ENCODE results near the gene MUC12.
"Not testable (repeated sequence)": the region's sequence is repeated elsewhere in the genome, so short reads cannot be mapped to it uniquely, and the experiment has no call there.

The MUC12 gene

DNA sequence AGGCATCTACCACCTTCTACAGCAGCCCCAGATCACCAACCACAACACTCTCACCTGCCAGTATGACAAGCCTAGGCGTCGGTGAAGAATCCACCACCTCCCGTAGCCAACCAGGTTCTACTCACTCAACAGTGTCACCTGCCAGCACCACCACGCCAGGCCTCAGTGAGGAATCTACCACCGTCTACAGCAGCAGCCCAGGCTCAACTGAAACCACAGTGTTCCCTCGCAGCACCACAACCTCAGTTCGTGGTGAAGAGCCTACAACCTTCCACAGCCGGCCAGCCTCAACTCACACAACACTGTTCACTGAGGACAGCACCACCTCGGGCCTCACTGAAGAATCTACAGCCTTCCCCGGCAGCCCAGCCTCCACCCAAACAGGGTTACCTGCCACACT is 29.2 kb downstream of the MUC12 start:
- DNase-seq = not testable (repeated sequence)

DNA sequence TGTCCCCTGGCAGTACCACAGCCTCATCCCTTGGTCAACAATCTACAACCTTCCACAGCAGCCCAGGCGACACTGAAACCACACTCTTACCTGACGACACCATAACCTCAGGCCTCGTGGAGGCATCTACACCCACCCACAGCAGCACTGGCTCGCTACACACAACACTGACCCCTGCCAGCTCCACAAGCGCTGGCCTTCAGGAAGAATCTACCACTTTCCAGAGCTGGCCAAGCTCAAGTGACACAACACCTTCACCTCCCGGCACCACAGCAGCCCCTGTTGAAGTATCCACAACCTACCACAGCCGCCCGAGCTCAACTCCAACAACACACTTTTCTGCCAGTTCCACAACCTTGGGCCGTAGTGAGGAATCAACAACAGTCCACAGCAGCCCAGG is 30.0 kb downstream of the MUC12 start:
- DNase-seq = not testable (repeated sequence)

DNA sequence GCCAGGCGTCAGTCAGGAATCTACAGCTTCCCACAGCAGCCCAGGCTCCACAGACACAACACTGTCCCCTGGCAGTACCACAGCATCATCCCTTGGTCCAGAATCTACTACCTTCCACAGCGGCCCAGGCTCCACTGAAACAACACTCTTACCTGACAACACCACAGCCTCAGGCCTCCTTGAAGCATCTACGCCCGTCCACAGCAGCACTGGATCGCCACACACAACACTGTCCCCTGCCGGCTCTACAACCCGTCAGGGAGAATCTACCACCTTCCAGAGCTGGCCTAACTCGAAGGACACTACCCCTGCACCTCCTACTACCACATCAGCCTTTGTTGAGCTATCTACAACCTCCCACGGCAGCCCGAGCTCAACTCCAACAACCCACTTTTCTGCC is 30.7 kb downstream of the MUC12 start:
- DNase-seq = not testable (repeated sequence)

DNA sequence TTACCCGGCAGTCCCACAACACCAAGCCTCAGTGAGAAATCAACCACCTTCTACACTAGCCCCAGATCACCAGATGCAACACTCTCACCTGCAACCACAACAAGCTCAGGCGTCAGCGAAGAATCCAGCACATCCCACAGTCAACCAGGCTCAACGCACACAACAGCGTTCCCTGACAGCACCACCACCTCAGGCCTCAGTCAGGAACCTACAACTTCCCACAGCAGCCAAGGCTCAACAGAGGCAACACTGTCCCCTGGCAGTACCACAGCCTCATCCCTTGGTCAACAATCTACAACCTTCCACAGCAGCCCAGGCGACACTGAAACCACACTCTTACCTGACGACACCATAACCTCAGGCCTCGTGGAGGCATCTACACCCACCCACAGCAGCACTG is 33.0 kb downstream of the MUC12 start:
- DNase-seq = not testable (repeated sequence)

DNA sequence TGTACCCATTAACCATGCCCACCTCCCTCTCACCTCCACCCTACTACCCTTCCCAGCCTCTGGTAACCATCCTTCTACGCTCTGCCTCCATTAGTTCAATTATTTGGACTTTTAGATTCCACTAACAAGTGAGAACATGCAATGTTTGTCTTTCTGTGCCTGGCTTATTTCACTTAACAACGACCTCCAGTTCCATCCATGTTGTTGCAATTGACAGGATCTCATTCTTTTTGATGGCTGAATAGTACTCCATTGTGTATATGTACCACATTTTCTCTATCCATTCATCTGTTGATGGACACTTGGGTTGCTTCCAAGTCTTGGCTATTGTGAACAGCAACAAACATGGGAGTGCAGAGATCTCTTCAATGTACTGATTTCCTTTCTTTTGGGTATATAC is 38.0 kb downstream of the MUC12 start:
- DNase-seq = not testable (repeated sequence)

DNA sequence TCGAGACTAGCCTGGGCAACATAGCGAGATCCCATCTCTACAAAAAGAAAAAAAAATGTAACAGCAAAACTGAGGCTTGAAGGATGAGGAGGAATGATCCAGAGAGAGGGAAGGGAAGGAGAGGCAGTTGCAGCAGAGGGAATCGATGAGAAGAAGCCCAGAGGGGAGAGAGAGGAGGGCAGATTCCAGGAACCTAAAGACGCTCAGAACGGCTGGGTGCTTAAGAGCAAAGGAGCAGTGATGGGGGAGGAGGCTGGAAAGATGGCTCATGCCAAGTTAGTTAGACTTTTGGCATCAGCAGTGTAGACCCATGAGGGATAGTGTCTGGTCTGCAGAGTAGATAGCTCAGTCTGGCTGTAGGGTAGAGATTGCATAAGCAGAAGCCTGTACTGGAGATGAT is 40.3 kb downstream of the MUC12 start:
- DNase-seq = no peak

DNA sequence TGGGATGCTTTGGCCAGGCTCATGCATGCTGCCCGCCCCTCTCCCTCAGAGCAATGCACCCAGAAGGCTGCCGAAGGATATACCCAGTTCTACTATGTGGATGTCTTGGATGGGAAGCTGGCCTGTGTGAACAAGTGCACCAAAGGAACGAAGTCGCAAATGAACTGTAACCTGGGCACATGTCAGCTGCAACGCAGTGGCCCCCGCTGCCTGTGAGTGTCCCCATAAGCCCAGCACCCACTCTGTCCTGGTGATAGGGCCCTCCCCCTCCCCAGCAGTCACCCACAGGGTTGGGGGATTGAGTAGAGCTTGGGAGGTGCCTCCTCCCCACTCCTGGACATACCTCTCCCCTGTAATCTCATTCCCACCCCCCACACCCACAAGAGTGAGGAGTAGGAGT is 43.6 kb downstream of the MUC12 start:
- DNase-seq = no peak

DNA sequence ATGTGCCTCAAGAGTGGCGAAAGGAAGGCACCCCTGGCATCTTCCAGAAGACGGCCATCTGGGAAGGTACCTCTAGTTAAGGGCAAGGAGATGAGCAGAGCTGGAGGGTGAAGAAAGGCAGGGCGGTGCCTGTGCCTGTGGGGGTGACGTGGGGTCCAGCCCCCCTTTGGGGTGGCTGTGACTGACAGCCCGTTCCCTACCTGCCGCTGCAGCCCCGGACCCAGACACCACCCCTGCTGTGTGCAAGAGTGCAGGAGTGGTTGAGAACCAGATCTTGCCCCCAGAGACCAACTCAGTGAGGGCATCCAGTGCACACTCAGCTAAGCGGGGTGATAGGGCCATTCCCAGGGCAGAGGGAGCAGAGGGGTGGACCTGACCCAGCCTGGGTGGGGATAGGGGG is 46.3 kb downstream of the MUC12 start:
- DNase-seq = no peak

DNA sequence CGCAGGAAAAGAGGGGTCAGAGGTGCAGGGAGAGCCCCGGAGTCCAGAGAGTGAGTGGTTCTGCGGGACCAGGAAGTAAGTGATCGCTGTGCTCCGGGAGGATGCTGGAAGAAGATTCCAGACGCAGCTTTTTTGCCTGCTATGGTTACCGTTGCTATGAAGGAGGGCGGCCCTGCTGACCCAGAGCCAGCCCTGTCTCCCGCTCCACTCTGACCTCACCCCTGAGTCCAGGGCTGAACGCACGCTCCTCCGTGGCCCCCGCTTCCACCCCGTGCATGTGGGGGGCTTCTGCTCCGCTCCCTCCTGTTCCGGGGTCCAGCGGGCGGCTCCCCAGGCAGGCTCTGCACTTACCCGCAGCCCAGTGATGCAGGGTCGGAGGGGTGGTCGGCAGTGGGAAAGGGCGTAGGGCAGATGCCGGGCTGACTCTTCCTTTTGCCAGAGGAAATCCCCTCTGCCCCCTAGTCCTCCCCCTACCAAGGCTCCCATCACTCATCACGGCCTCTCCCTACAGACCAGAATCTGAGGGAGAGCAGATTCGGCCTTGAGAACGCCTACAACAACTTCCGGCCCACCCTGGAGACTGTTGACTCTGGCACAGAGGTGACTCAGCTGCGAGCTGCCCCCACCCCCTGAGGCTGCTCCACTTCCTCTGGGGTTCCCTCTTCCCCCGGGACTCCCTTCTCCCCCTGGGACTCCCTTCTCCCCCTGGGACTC is 47.9 kb downstream of the MUC12 start:
- no peak for DNase-seq

DNA sequence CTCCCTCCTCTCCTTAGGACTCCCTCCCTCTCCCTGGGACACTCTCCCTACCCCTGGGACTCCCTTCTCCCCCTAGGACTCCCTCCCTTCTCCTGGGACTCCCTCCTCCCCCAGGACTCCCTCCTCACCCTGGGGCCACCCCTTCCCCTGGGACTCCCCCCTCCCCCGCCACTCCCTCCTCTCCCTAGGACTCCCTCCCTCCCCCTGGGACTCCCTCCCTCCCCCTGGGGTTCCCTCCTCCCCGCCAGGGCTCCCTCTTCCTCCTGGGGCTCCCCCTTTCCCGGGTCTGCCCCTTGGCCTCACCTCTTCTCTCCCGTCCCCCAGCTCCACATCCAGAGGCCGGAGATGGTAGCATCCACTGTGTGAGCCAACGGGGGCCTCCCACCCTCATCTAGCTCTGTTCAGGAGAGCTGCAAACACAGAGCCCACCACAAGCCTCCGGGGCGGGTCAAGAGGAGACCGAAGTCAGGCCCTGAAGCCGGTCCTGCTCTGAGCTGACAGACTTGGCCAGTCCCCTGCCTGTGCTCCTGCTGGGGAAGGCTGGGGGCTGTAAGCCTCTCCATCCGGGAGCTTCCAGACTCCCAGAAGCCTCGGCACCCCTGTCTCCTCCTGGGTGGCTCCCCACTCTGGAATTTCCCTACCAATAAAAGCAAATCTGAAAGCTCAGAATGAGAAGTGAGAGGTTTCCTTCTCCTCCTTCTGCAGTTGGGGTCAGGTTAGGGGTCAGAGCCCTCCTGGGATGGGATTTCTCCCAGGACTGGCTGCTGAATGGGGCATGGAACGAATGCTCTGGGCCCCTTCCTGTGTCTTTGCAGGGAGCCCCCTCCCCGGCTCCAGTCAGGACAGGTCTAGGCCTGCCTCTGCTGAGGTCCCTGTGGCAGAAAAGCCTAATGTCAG is 49.2 kb downstream of the MUC12 start:
- no peak for DNase-seq

DNA sequence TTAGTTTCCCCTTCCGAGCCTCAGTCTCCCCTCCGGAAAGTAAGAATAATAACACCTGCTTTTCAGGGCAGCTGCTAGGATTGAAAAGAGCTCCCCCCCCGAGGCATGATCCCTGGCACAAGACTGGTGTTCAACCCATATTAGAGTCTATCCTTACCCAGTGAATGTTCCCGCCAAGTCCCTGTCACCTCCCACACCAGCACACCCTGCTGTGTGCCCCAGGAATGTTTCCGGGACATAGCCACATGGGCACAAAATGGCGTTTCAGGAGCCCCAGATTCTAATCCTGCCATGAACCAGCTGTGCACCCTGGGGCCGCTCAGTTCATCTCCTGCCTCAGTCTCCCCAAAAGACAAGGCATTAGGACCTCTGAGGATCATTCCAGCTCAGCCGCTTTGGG is 51.1 kb downstream of the MUC12 start:
- DNase-seq = no peak

DNA sequence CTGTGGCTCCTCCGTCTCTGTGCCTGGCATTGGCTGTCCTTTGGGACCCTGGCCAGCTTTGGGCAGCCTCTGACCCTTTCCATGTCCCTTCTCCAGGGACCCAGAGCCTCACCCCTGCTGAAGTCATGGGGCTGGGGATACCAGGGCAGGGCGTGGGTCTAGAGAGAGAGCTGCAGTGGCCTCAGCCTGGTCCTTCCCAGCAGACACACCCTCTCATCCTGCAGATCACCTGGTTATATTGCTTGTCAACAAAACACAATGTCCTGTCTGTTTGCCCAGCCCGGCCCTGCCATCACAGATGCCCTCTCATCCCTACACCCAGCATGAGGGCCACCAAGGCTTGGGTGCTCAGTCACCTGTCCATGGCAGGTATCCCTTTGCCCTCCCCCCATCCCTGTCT is 52.3 kb downstream of the MUC12 start:
- DNase-seq = no peak

DNA sequence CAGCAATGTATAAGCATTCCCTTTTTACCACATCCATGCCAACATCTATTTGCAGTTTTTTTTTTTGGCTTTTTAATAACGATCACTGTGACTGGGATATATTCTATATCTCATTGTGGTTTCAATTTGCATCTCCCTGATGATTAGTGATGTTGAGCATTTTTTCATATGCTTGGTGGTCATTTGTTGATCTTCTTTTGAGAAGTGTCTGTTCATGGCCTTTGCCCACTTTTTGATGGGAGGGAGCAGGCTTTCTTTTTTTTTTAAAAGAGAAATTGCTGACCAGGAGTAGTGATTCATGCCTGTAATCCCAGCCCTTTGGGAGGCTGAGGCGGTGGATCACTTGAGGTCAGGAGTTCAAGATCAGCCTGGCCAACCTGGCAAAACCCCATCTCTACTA is 54.5 kb downstream of the MUC12 start:
- no peak for DNase-seq

DNA sequence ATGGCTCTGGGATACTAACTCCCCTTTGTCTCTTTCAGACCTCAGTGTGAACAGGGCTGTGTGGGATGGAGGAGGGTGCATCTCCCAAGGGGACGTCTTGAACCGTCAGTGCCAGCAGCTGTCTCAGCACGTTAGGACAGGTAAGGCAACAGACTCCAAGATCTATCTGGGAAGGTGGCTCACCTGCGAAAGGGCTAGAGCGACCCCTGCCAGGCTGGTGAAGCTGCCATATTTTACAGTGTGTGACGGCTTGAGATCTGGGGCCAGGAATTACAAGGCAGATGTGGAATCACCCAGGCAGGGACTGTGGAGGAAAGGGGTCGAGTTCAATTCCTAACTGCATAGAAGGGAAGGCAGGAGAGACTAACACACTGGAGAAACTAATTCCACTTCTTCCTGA is 61.7 kb downstream of the MUC12 start:
- no peak for DNase-seq

DNA sequence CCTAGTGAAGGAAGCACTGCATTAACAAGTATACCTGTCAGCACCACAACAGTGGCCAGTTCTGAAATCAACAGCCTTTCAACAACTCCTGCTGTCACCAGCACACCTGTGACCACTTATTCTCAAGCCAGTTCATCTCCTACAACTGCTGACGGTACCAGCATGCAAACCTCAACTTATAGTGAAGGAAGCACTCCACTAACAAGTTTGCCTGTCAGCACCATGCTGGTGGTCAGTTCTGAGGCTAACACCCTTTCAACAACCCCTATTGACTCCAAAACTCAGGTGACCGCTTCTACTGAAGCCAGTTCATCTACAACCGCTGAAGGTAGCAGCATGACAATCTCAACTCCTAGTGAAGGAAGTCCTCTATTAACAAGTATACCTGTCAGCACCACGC is 66.6 kb downstream of the MUC12 start:
- DNase-seq = no peak

DNA sequence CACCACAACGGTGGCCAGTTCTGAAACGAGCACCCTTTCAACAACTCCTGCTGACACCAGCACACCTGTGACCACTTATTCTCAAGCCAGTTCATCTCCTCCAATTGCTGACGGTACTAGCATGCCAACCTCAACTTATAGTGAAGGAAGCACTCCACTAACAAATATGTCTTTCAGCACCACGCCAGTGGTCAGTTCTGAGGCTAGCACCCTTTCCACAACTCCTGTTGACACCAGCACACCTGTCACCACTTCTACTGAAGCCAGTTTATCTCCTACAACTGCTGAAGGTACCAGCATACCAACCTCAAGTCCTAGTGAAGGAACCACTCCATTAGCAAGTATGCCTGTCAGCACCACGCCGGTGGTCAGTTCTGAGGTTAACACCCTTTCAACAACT is 71.9 kb downstream of the MUC12 start:
- DNase-seq = not testable (repeated sequence)

DNA sequence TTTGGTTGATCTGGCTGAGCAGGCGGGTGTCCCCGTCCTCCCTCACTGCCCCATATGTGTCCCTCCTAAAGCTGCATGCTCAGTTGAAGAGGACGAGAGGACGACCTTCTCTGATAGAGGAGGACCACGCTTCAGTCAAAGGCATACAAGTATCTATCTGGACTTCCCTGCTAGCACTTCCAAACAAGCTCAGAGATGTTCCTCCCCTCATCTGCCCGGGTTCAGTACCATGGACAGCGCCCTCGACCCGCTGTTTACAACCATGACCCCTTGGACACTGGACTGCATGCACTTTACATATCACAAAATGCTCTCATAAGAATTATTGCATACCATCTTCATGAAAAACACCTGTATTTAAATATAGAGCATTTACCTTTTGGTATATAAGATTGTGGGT is 89.0 kb downstream of the MUC12 start:
- DNase-seq = no peak

DNA sequence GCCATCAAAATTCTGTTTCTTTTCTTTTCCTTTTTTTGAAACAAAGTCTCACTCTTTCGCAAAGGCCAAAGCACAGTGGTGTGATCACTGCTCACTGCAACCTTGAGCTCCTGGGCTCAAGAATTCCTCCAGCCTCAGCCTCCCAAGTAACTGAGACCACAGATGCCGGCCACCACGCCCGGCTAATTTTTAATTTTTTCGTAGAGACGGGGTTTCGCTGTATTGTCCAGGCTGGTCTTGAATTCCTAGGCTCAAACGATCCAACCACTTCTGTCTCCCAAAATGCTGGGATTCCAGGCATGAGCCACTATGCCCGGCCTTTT is 90.2 kb downstream of the MUC12 start:
- DNase-seq = no peak

DNA sequence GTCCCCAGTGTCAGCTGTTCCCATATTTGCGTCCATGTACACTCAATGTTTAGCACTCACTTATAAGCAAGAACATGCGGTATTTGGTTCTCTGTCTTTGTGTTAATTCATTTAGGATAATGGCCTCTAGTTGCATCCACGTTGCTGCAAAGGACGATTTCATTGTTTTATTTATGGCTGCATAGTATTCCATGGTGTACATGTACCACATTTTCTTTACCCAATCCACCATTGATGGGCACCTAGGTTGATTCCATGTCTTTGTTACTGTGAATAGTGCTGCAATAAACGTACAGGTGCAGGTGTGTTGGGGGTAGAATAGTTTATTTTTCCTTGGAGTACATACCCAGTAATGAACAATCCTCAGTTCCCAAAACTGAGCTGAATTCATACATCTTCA is 91.6 kb downstream of the MUC12 start:
- DNase-seq = no peak

DNA sequence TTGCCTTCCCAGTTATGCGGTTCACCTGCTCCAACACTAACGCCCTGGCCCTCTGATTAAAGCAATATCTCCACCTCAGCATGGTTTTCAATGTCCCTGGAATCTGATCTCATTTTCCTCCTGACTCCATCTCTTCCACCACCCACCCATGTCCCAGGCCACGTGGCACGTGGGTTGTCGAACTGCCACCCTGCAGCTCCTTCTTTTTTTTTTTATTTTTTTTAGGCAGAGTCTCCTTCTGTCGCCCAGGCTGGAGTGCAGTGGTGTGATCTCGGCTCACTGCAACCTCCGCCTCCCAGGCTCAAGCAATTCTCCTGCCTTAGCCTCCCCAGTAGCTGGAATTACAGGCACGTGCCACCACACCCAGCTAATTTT is 94.8 kb downstream of the MUC12 start:
- not testable (repeated sequence) for DNase-seq

DNA sequence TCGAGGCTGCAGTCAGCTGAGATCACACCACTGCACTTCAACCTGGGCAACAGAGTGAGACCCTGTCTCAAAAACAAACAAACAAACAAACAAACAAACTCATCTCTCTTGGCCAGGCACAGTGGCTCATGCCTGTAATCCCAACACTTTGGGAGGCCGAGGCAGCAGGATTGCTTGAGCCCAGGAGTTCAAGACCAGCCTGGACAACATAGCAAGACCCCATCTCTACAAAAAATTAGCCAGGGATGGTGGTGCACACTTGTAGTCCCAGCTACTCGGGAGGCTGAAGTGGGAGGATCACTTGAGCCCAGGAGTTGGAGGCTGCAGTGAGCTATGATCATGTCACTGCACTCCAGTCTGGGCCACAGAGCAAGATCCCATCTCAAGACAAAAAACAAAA is 95.8 kb downstream of the MUC12 start:
- DNase-seq = not testable (repeated sequence)

DNA sequence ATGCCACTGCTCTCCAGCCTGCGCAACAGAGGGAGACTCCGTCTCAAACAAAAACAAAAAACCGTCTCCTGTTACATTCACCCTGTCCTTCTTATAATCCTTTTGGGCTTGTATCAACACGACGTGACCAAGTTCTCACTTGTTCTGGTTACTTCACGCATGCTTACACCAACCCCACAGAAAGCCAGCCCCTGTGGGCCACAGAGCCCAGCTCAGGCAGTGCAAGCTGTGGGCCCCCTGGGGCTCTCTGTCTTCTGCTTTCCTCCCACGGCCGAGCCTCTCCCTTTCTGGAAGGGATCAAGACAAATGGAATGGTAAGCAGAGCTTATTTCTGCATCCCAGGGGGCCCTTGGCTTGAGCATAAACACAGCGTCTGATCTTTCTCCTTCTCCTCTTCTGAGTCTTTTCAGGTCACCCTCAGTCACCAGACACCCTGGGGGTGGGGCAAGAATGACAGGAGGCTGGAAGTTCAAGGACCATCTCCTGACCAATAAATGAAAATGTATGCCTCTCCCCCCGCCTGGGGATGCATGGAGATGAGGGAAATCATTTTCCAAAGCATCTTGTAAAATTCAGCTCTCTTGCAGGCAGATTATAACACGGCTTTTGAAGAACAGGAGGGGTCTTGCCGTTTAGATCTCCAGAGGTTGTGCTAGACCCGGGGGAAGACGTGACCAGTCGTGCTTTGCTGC is 96.9 kb downstream of the MUC12 start:
- DNase-seq = no peak

DNA sequence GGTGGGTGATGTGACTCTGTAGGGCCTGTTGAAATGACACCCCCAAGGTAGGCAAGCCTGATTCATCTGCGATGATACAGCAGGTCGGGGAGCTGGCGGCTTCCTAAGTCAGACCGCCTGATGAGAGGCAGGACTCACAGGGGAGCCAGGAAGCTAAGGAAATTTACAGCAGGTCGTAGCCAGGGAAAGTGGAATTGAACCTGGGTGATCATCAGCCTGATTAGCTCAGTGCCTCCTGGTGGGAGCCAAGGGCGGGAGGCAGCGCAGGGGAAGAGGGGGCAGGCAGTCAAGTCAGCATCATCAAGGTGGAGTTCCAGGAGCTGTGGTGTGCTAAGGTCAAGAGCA is 97.4 kb downstream of the MUC12 start:
- DNase-seq = no peak

DNA sequence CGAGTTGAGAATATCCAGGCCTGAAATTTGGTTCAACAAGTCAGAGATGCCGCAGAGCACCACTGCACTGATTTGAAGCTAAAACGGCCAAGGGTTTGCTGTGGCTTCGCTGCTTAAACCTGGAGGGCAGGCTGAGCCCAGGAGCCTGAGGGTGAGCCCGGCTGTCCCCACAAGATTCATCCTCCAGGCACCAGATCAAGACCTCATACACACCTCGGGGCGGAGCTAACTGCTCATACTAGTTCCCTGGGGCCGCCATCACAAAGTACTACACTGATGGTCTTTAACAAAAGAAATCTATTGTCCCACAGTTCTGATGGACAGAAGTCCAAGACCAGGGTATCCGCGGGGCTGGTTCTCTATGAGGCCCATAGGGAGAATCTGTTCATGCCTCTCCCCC is 99.0 kb downstream of the MUC12 start:
- no peak for DNase-seq

Data from NCI-H1694 (cell line).